HL-60 (cell line): ENCODE measurements around the gene TPPP.

Experiments used
- DNase-seq, 2 experiments: peaks; one replicate each; pipeline ENCODE4 v3.0.0-alpha.2; 2010 to 2020; ENCODE audit warnings: low read depth in 1 of 2, low spot score in 1 of 2
- H3K27ac ChIP-seq: fragments of 250-450 bp; sonication (Bioruptor Pico); replicated peaks from 2 replicates; pipeline ENCODE4 v1.5.1; 2020; ENCODE audit warnings: mild to moderate bottlenecking, moderate library complexity
- H3K27me3 ChIP-seq: fragments of 250-450 bp; sonication (Bioruptor Pico); 2 replicates; pipeline ENCODE4 v1.5.1; 2021; ENCODE audit warnings: mild to moderate bottlenecking, moderate library complexity; ENCODE audit not compliant: insufficient read depth, poor library complexity, severe bottlenecking
- H3K4me3 ChIP-seq: replicated peaks from 2 replicates; pipeline ENCODE4 v1.5.1; 2011; ENCODE audit warnings: mild to moderate bottlenecking, control low read depth, low read length; ENCODE audit not compliant: insufficient read depth
- CTCF ChIP-seq: IDR thresholded peaks from one replicate; pipeline ENCODE4 v1.5.1; 2011; ENCODE audit warnings: low read length, control low read depth, inconsistent platforms; ENCODE audit not compliant: insufficient read depth
- GABPA ChIP-seq: IDR thresholded peaks from 2 replicates; pipeline ENCODE4 v1.6.1; 2012; ENCODE audit warnings: low read depth
- POLR2AphosphoS5 ChIP-seq: IDR thresholded peaks from 2 replicates; pipeline ENCODE4 v1.6.1; 2012; ENCODE audit warnings: low read depth
- REST ChIP-seq: IDR thresholded peaks from 2 replicates; pipeline ENCODE4 v1.6.1; 2012; ENCODE audit warnings: low read depth; ENCODE audit not compliant: insufficient replicate concordance
- SPI1 ChIP-seq: IDR thresholded peaks from 2 replicates; pipeline ENCODE4 v1.6.1; 2012; ENCODE audit warnings: low read depth, mild to moderate bottlenecking, borderline replicate concordance

Gene TPPP

GRCh38 chr5:624951-625230 lies 68.3 kb downstream of the TPPP start:
- Histone ChIP-seq H3K4me3 (no peak overlapping the region), H3K27me3 (no peaks in the 10 kb centered on the region)
- TF ChIP-seq CTCF: no peak
- no peak for TF ChIP-seq SPI1
- TF ChIP-seq GABPA: no peak
- TF ChIP-seq REST: no peak
- no peak for TF ChIP-seq POLR2AphosphoS5

GRCh38 chr5:624118-624950 lies 68.8 kb downstream of the TPPP start:
- no peak for DNase-seq
- Histone ChIP-seq H3K27me3 (no peaks in the 10 kb centered on the region), H3K27ac (no peak overlapping the region), H3K4me3 (no peak overlapping the region)
- no peak for TF ChIP-seq GABPA
- TF ChIP-seq REST: no peak
- no peak for TF ChIP-seq SPI1
- no peak for TF ChIP-seq CTCF
- no peak for TF ChIP-seq POLR2AphosphoS5

More at GRCh38 chr5:624951-625230, 68.3 kb downstream of the TPPP start:
- H3K27ac ChIP-seq: no peak overlapping the region
- DNase-seq: no peak

- H3K4me3 ChIP-seq: no peak overlapping the region
- no peak overlapping the region for H3K27ac ChIP-seq
- H3K27me3 ChIP-seq: no peaks in the 10 kb centered on the region
- no peak for DNase-seq
- no peak for TF ChIP-seq GABPA
- TF ChIP-seq CTCF: no peak
- no peak for TF ChIP-seq POLR2AphosphoS5
- TF ChIP-seq REST: no peak
- TF ChIP-seq SPI1: no peak
These were observed 69.6 kb downstream of the TPPP start for GRCh38 chr5:623531-623930.
